ENCODE measurements around the gene CPEB4.

Gene CPEB4

GRCh38 chr5:173972925-173973615 is 84.9 kb downstream of the CPEB4 start:
- peak; percentile 44 to 58 for DNase-seq (ENCODE audit: low read depth in 2 of 2, low spot score in 1 of 2)

- no peak for DNase-seq (ENCODE audit: low read depth in 2 of 2, low spot score in 1 of 2)
Measured at GRCh38 chr5:173973616-173973969, 85.4 kb downstream of the CPEB4 start.

GRCh38 chr5:173974688-173975239 is 86.6 kb downstream of the CPEB4 start:
- no peak for DNase-seq (ENCODE audit: low read depth in 2 of 2, low spot score in 1 of 2)

- no peak for DNase-seq (ENCODE audit: low read depth in 2 of 2, low spot score in 1 of 2)
Measured at GRCh38 chr5:173981185-173981761, 93.1 kb downstream of the CPEB4 start.

GRCh38 chr5:173984218-173984617 is 96.1 kb downstream of the CPEB4 start:
- DNase-seq (ENCODE audit: low read depth in 2 of 2, low spot score in 1 of 2), result no peak

GRCh38 chr5:173988554-173989431 is 100.6 kb downstream of the CPEB4 start, which contains the start of gene C5orf47:
TSS of gene C5orf47 (plus strand) at chr5:173989170. CDS start at chr5:173989264, 94 bp downstream.
- DNase-seq (ENCODE audit: low read depth in 2 of 2, low spot score in 1 of 2), result no peak

GRCh38 chr5:173989432-173990082 is 101.4 kb downstream of the CPEB4 start:
- DNase-seq (ENCODE audit: low read depth in 2 of 2, low spot score in 1 of 2), result no peak

GRCh38 chr5:173997331-173997730 is 109.2 kb downstream of the CPEB4 start:
- DNase-seq (ENCODE audit: low read depth in 2 of 2, low spot score in 1 of 2), result no peak

GRCh38 chr5:173998531-173998930 is 110.4 kb downstream of the CPEB4 start:
- no peak for DNase-seq (ENCODE audit: low read depth in 2 of 2, low spot score in 1 of 2)

GRCh38 chr5:174000076-174000475 is 111.9 kb downstream of the CPEB4 start:
- no peak for DNase-seq (ENCODE audit: low read depth in 2 of 2, low spot score in 1 of 2)

GRCh38 chr5:174003795-174004194 is 115.6 kb downstream of the CPEB4 start:
- no peak for DNase-seq (ENCODE audit: low read depth in 2 of 2, low spot score in 1 of 2)

- DNase-seq (ENCODE audit: low read depth in 2 of 2, low spot score in 1 of 2), result no peak
Measured at GRCh38 chr5:174008922-174009321, 120.8 kb downstream of the CPEB4 start.

- no peak for DNase-seq (ENCODE audit: low read depth in 2 of 2, low spot score in 1 of 2)
Measured at GRCh38 chr5:174010365-174010764, 122.2 kb downstream of the CPEB4 start.

- DNase-seq (ENCODE audit: low read depth in 2 of 2, low spot score in 1 of 2), result no peak
Measured at GRCh38 chr5:174011441-174011840, 123.3 kb downstream of the CPEB4 start.

Data from stimulated activated CD8-positive, alpha-beta memory T cell treated with anti-CD3 and anti-CD28 coated beads, Interleukin-4, amount 100 ng/mL, for 4 hours (primary cell).